ENCODE measurements around the gene MED9.

Gene MED9

DNA sequence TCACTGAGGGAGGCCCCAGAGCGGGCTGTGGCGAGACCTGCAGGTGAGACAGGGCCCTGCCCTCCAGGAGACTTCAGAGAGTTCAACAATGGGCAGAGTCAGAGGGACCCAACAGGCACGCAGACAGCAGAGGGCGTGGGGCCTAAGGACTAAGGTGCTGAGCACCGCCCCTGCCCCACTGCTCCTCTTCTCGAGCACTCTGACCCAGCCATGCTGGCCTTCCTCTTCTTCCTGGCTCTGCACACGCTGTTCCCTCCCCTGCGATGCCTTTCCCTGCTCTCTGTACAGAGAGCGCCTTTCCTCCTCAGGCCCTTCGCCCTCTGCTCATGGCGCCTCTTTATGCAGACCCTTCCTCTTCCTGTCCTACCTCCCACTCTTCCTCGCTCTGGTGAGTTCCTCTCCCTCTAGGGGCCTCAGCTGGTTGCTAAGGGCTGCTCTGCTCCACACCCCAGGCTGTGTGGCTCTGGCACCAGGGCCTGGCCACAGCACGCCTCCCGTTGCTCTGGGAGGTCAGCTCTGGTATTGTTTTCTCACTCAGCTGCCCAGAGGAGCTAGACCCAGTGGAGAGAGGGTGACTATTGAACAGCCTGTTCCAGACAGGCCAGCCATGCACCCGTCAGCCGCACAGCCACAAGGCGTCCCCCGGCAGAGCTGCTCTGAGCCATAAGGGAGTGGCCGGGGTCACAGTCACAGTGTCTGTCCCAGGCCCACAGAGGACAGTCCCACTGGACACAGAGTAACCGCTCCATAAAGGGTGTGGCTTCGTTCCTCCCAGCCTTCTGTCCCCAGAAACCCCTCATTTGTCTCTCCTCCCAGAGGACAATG is 33.0 kb downstream of the MED9 start:
- no peak for DNase-seq (ENCODE audit: low read depth)
- TF ChIP-seq, protein P1, sequence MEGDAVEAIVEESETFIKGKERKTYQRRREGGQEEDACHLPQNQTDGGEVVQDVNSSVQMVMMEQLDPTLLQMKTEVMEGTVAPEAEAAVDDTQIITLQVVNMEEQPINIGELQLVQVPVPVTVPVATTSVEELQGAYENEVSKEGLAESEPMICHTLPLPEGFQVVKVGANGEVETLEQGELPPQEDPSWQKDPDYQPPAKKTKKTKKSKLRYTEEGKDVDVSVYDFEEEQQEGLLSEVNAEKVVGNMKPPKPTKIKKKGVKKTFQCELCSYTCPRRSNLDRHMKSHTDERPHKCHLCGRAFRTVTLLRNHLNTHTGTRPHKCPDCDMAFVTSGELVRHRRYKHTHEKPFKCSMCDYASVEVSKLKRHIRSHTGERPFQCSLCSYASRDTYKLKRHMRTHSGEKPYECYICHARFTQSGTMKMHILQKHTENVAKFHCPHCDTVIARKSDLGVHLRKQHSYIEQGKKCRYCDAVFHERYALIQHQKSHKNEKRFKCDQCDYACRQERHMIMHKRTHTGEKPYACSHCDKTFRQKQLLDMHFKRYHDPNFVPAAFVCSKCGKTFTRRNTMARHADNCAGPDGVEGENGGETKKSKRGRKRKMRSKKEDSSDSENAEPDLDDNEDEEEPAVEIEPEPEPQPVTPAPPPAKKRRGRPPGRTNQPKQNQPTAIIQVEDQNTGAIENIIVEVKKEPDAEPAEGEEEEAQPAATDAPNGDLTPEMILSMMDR (IDR thresholded peaks at IDR 0.05; ENCODE audit: low read depth, low read length, missing control alignments): no peak
- in situ Hi-C loops (cut with HindIII; ENCODE audit: low sequenced_read_pairs): no loop called here
- no peak overlapping the region for H3K4me3 ChIP-seq (ENCODE audit: low read depth, low read length)

DNA sequence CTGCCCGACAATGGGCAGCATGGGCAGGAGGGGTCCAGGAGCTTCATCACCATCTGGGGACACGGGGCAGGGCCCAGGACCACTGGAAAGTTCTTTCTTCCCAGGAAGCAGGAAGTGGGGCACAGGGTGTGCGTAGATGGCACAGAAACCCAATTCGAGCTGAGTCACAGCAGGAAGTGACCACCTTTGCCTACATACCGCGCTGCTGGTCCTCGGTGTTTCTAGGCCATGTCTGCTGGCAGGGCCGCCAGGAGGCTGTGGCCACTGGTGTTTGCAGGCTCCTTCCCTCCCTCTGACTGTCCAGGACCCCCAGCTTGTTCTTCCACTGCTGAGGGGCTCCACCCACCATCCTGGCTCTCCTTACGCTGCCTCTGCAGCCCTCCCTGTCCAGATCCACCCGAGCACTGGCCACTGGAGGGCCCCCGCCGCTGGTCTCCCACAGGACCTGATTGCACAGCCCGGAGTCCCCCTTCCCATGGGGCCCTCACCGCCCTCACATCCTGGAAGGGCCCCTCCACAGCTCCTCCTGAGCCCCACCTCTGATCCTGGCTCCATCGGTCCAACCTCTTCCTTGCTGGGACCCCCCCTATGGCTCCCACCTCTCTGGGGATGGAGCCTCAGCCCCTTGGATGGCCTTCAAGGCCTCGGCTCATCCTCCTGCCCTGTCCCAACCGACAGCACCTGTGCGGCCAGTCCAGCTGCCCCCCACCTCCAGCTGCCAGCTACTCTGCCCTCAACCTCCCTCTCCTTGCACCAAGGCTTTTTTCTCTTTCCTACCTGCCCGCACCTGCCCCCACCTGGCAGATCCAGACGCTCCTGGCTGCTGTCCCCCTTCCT is 33.9 kb downstream of the MED9 start:
- DNase-seq (ENCODE audit: low read depth): no peak
- TF ChIP-seq, protein P1 (IDR thresholded peaks at IDR 0.05; ENCODE audit: low read depth, low read length, missing control alignments): no peak
- in situ Hi-C loops (cut with HindIII; ENCODE audit: low sequenced_read_pairs): no loop called here
- H3K4me3 ChIP-seq (ENCODE audit: low read depth, low read length): no peak overlapping the region

DNA sequence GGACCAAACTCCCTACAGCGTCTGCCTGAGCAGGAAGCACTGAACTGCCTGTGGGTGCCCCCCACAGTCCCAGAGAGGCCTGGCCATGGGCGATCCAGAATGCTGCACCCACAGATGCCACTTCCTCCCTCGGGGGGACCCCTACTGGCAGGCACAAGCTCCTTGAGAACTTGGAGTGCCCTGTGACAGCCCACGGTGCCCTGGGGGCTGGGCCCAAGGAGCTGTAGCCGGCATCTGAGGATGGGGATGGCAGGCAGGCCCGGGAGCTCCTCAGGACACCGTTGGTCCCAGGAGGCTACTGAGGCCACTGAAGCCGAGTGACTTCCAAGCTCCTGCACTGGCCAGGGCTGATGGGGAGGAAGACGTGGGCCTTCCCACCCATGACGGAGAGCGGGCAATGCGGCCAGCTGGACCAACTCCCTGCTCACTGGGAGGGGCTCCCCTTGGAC is 34.5 kb downstream of the MED9 start:
- in situ Hi-C loops (cut with HindIII; ENCODE audit: low sequenced_read_pairs): no loop called here
- no peak overlapping the region for H3K4me3 ChIP-seq (ENCODE audit: low read depth, low read length)
- TF ChIP-seq, protein P1 (IDR thresholded peaks at IDR 0.05; ENCODE audit: low read depth, low read length, missing control alignments): peak; percentile 4

DNA sequence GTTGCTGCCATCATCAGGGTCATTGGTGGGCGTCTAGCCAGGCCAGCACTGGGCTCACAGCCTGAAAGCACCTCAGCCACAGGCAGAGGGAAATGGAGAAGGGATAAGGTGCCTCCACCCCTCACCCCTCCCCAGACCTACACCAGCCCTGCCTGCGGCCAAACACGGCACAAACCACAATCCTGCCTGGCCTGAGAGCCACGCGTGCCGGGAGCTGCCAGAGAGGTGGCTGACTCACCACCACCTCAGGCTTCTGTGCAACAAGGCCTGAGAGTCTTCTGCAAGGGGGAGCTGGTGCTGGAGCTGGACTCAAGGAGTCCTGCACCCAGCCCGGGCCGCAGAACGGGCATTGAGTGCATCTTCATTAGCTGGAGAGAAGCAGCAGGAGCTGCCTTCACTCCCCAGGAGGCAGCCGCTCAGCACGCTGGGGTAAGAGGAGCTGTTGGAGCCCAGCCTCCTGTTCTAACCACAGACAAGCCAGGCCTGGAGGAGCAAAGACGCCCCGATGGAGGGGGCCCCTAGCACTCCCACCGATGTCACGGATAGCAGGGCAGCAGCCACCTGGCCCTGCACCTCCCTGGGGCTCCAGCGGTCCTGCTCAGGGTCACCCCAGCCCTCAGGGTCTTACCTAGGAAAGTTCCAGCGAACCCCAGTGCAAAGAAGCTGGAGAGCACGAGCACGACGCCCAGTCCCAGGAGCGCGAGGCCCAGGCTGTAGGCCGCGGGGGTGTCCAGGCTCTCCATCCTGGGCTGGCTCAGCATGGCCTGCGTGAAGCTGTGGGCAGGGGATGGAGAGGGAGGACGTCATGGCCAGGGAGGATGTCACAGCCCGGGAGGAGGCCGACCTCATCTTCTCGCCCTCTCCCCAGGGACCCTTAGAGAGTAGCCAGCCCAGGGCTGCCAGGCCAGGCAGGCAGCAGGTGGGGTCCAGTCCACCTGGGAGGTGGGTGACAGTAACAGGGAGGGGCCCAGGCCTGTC is 35.4 kb downstream of the MED9 start:
- no peak overlapping the region for H3K4me3 ChIP-seq (ENCODE audit: low read depth, low read length)
- in situ Hi-C loops (cut with HindIII; ENCODE audit: low sequenced_read_pairs): no loop called here
- TF ChIP-seq, protein P1 (IDR thresholded peaks at IDR 0.05; ENCODE audit: low read depth, low read length, missing control alignments): no peak
- DNase-seq (ENCODE audit: low read depth): peak; percentile 93

More for the DNA sequence above, 34.5 kb downstream of the MED9 start:
- DNase-seq (ENCODE audit: low read depth): no peak

DNA sequence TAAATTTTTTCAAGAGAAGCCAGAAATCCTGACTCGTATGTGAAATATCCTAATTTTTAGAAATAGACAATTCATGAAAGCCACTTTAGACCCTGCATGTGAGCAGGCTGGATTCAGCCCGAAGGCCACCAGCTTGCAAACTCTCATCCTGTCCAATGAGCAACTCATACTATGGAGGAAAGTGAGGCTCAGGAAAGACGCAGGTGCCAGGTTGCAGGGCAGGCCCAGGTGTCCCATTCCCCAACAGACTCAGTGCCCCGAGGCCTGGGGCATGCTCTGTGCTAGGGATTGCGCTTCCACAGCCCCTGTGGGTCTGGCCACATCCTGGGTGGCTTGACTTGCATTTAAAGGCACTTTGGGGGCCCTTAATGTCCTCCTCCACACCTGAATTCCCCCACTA is 36.1 kb downstream of the MED9 start:
- no peak for DNase-seq (ENCODE audit: low read depth)
- TF ChIP-seq, protein P1 (IDR thresholded peaks at IDR 0.05; ENCODE audit: low read depth, low read length, missing control alignments): no peak
- H3K4me3 ChIP-seq (ENCODE audit: low read depth, low read length): no peak overlapping the region
- in situ Hi-C loops (cut with HindIII; ENCODE audit: low sequenced_read_pairs): no loop called here

DNA sequence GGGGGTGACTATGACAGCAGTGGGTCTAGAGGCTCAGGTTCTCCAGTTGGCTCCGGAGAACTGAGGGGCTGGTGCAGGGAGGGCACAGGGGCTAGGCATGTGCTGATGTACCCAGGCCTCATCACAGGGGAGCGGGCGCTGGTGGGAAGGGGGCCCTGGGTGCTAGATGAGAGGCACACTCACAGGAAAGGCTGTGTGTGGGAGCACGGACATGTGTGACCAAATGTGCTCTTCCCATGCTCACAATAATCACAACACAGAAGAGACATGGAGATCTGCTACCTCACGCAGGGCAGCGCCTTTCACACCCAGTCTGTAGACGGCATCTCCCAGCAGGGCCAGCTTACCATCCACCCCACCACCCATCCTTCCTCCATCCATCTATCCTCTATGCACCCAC is 36.8 kb downstream of the MED9 start:
- DNase-seq (ENCODE audit: low read depth): no peak
- in situ Hi-C loops (cut with HindIII; ENCODE audit: low sequenced_read_pairs): no loop called here
- H3K4me3 ChIP-seq (ENCODE audit: low read depth, low read length): no peak overlapping the region
- TF ChIP-seq, protein P1 (IDR thresholded peaks at IDR 0.05; ENCODE audit: low read depth, low read length, missing control alignments): no peak
